Activated T-cell treated with anti-CD3 and anti-CD28 coated beads, Interleukin-2, amount 50 U/mL, for 72 hours (primary cell): ENCODE results near the gene MCL1. TPM values are rescaled to one million over a fixed set of nuclear protein-coding genes. Genes with fewer than 3 reads are reported as not detected.

Experiments used
- ATAC-seq, 2 donors: fragments of 150-1000 bp; cut with Tn5 transposase; replicated peaks in 1 of 2; 2 replicates each; pipeline ENCODE4 v1.10.0; 2021; ENCODE audit warnings: moderate library complexity in 2 of 2, mild to moderate bottlenecking in 1 of 2
- DNase-seq, 2 donors: peaks; one replicate each; pipeline ENCODE4 v3.0.0; 2021 to 2022; ENCODE audit warnings: mixed read lengths in 1 of 2
- H3K27ac Mint-ChIP-seq: one replicate; pipeline ENCODE4 v1.8.0; 2022; ENCODE audit warnings: mild to moderate bottlenecking, moderate library complexity, mixed read lengths
- H3K27me3 Mint-ChIP-seq: one replicate; pipeline ENCODE4 v1.8.0; 2022; ENCODE audit warnings: low read depth, mixed read lengths
- H3K36me3 Mint-ChIP-seq, 2 donors: one replicate each; pipeline ENCODE4 v1.8.0; 2022; ENCODE audit warnings: mixed read lengths in 2 of 2, mild to moderate bottlenecking in 1 of 2; ENCODE audit not compliant: insufficient read depth in 2 of 2
- H3K4me1 Mint-ChIP-seq: one replicate; pipeline ENCODE4 v1.8.0; 2022; ENCODE audit warnings: low read depth, mixed read lengths
- H3K4me3 Mint-ChIP-seq, 2 donors: one replicate each; pipeline ENCODE4 v1.8.0; 2022; ENCODE audit warnings: mild to moderate bottlenecking in 2 of 2, mixed read lengths in 2 of 2, moderate library complexity in 2 of 2
- H3K9me3 Mint-ChIP-seq, 2 donors: one replicate each; pipeline ENCODE4 v1.8.0; 2022; ENCODE audit warnings: mixed read lengths in 2 of 2
- total RNA-seq, 2 donors: library from RNA; stranded (reverse); gene quantifications; one replicate each; pipeline ENCODE4 v1.2.3, GENCODE V29; 2022

The MCL1 gene
- total RNA-seq, 2 donors from 2014 or later: 373 to 495 TPM

- Mint-ChIP-seq H3K4me3 (no peak overlapping the region), H3K9me3 (no peaks in the 10 kb centered on the region), H3K36me3 (no peaks in the 10 kb centered on the region), H3K4me1 (no peaks in the 10 kb centered on the region), H3K27me3 (no peaks in the 10 kb centered on the region), H3K27ac (no peak overlapping the region)
- ATAC-seq (no peak), DNase-seq (no peak)
These were observed 51.2 kb downstream of the MCL1 start for GRCh38 chr1:150528196-150528595.

DNA sequence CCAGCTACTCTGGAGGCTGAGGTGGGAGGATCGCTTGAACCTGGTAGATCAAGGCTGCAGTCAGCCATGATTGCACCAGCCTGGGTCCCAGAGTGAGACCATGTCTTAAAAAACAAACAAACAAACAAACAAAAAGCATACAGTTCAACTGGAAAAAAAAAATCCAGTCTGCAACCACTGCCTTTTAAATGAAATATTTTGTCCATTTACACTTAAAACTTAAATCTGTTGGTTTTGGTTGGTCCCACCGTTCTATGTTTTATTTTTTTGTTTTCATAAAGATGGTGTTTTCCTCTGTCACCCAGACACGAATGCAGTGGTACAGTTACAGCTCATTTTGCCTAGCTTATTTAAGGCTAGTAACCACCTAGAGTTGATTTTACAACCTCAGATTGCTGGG lies 54.1 kb downstream of the MCL1 start:
- Mint-ChIP-seq H3K36me3 (no peaks in the 10 kb centered on the region), H3K4me3 (no peak overlapping the region), H3K27me3 (no peaks in the 10 kb centered on the region), H3K9me3 (no peaks in the 10 kb centered on the region), H3K4me1 (peaks cover 5% of the 10 kb centered on the region), H3K27ac (no peak overlapping the region)
- ATAC-seq (no peak), DNase-seq (no peak)

Other genes with a start within 250 kb of the MCL1 start
- gene RPRD2, start 215.5 kb downstream of the MCL1 start, total RNA-seq: 10 to 100 TPM; 31.9 to 32.7 TPM
- gene TARS2, start 92.2 kb downstream of the MCL1 start, total RNA-seq: 10 to 100 TPM; 49.8 to 66.4 TPM
- 1 to 10 TPM; 1.3 to 1.5 TPM for gene ECM1, start 71.5 kb downstream of the MCL1 start, total RNA-seq
- gene FALEC, start 63.9 kb downstream of the MCL1 start, total RNA-seq: under 1 TPM in 1 of 2 donors, not detected in 1; 0.79 TPM
- 1 to 10 TPM in 1 of 2 donors, under 1 TPM in 1; 0.86 to 2.6 TPM for gene ADAMTSL4, start 30.2 kb downstream of the MCL1 start, total RNA-seq
- gene ENSA, start 50.0 kb upstream of the MCL1 start, total RNA-seq: 100 to 1,000 TPM; 178 to 203 TPM
- 10 to 100 TPM; 32.0 to 32.3 TPM for gene GOLPH3L, start 117.5 kb upstream of the MCL1 start, total RNA-seq
- under 1 TPM in 1 of 2 donors, not detected in 1; 0.19 TPM for gene HORMAD1, start 141.3 kb upstream of the MCL1 start, total RNA-seq
- 10 to 100 TPM; 47.1 to 70.8 TPM for gene CTSS, start 186.2 kb upstream of the MCL1 start, total RNA-seq
- 1 to 10 TPM; 8.3 to 9.7 TPM for gene CTSK, start 228.7 kb upstream of the MCL1 start, total RNA-seq